ENCODE results near the gene CRB3.

Gene CRB3, protein sequence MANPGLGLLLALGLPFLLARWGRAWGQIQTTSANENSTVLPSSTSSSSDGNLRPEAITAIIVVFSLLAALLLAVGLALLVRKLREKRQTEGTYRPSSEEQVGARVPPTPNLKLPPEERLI

DNA sequence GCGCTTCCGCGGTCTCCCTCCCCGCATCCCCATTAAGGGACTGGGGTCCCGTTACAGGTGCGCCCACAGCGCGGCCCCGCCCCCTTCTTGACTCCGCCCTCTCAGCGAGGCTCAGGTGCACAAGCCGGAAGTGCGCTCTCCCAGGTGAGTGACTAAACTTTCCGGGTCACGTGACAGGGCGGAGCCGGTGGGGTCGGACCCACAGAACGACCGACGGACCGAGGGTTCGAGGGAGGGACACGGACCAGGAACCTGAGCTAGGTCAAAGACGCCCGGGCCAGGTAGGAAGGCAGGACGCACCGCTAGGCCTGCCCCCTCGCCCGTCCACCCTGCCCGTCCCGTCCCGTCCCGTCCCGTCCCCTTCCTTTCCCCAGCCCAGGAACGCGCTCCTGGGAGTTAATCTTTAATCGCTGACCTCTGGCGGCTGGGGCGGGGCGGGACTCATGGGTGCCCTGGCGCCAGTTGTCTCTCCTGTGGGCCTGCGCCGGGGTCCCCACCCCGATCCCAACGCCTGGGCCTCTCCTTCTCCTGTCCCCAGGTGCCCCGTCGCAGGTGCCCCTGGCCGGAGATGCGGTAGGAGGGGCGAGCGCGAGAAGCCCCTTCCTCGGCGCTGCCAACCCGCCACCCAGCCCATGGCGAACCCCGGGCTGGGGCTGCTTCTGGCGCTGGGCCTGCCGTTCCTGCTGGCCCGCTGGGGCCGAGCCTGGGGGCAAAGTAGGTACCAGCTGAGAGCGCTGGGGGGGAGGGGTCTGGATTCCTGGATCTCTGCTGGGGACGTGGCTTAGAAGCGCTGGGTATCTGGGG is at the start of gene CRB3:
Gene CRB3, plus strand, starts transcription at position 202 of the 804 bp plus-strand sequence. Its CDS starts 431 bp downstream, at position 633.
- Histone ChIP-seq H3K4me3 (ENCODE audit: low read length) (no peak within 1 kb of the TSS), H3K9me3 (ENCODE audit: low read length) (no peaks in the 10 kb centered on the region), H3K4me1 (ENCODE audit: insufficient read depth, low read length) (peaks cover 2% of the 10 kb centered on the region), H3K36me3 (ENCODE audit: insufficient read depth, low read length) (no peaks in the 10 kb centered on the region), H3K27me3 (ENCODE audit: insufficient read depth, low read length) (peaks cover 47% of the 10 kb centered on the region), H2AFZ (ENCODE audit: low read depth, low read length) (no peak within 1 kb of the TSS)

DNA sequence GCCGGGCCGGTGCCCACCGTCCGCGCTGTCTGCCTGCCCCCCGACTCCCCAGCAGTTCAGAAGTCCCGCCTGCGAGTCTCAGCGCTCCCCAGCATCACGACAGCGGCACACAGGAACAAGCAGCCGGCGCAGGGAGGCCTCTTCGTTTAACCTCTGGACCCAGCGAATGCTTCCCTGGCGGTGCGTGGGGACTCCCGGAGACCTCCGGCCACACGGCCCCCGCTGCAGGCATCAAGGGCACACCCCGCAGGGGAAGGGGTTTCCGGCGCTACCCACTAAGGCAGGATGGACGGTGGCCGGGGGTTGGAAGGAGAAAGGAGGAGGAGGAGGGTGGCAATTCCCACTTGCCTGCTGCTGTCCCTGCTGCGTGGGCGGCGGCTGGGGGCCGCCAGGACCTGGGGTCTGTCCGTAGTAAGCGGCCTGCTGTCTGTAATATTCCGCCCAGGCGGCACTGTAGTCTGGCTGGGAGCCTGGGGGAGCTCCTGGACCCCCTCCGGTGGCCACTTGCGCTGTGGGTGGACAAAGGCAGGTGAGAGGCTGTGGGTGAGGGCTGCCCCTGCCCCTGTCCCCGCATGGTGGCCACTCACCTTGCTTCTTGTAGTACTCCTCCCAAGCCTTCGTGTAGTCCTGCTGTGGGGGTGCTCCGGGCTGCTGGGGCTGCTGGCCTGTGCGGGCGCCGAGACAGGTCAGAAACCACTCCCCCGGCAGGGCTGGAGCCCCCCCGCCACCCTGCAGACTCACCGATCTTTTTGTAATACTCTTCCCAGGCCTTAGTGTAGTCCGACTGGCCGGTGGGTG is 49.1 kb upstream of the CRB3 start:
- H3K4me3 ChIP-seq (ENCODE audit: low read length), result no peak overlapping the region
- H3K27me3 ChIP-seq (ENCODE audit: insufficient read depth, low read length), result no peaks in the 10 kb centered on the region
- peaks cover 66% of the 10 kb centered on the region for H3K36me3 ChIP-seq (ENCODE audit: insufficient read depth, low read length)
- H2AFZ ChIP-seq (ENCODE audit: low read depth, low read length), result no peak overlapping the region
- no peaks in the 10 kb centered on the region for H3K9me3 ChIP-seq (ENCODE audit: low read length)
- H3K4me1 ChIP-seq (ENCODE audit: insufficient read depth, low read length), result no peaks in the 10 kb centered on the region

DNA sequence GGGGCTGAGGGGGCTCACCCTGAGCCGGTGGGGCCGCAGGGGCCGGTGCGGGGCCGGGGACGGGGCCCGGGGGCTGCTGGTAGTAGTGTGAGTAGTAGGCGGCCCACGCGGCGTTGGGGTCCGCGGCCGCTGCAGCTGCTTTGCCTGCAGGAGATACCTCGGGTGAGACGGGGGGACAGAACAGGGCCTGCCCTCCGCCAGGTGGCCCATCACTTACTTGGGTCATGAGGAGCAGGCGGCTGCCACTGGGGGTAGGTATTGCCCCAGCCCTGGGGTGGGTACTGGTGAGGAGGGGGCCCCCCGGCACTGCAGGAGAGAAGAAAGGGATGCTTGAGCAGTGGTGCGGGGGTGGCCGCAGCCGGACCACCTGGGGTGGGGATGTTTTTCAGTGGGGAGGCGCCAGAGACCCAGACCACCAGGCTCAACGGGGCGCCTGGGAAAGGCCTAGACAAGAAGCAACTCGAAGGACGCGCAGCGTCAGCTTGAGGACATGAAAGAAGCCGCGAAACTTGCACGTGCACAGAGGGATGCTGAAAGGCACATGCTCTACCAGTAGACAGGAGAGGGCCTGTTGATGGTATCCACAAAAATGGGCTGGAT is 48.4 kb upstream of the CRB3 start:
- H3K4me3 ChIP-seq (ENCODE audit: low read length), result no peak overlapping the region
- no peaks in the 10 kb centered on the region for H3K27me3 ChIP-seq (ENCODE audit: insufficient read depth, low read length)
- no peaks in the 10 kb centered on the region for H3K9me3 ChIP-seq (ENCODE audit: low read length)
- H3K4me1 ChIP-seq (ENCODE audit: insufficient read depth, low read length), result no peaks in the 10 kb centered on the region
- no peak overlapping the region for H2AFZ ChIP-seq (ENCODE audit: low read depth, low read length)
- peaks cover 73% of the 10 kb centered on the region for H3K36me3 ChIP-seq (ENCODE audit: insufficient read depth, low read length)

DNA sequence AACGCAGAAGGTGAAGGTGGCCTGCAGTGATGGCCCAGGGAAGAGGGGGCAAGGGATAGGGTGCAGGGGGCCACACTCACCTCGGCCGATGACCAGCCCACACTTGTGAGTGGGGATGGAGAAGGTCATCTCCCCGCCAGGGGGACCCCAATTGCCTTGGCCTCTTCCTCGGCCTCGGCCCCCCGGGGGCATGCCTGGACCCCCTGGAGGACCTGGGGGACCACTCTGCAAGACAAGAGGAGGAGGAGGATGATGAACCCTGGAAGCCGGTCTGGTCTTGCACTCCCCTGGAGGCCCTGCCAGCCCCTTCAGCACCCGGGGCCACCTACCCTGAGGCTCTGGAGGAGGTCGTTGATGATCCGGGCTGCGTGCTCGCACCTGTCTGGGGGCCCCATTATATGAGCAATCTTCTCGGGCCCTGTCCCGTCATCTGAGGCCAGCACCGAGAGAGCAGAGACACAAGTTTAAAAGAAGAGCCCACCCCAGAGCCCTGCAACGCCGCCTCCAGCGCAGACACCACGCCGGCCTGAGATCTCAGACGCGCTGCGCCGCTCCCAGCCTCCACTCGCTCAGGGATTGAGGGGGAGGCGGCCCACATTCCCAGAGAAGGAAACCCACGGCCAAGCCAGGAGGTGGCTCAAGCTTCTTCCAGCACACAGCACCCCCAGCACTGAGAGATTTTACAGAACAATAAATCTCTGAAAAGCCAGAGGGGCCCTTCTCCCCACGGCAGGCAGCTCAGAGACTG is 47.2 kb upstream of the CRB3 start:
- Histone ChIP-seq H3K4me1 (ENCODE audit: insufficient read depth, low read length) (no peaks in the 10 kb centered on the region), H2AFZ (ENCODE audit: low read depth, low read length) (no peak overlapping the region), H3K36me3 (ENCODE audit: insufficient read depth, low read length) (peaks cover 84% of the 10 kb centered on the region), H3K9me3 (ENCODE audit: low read length) (no peaks in the 10 kb centered on the region), H3K4me3 (ENCODE audit: low read length) (no peak overlapping the region), H3K27me3 (ENCODE audit: insufficient read depth, low read length) (no peaks in the 10 kb centered on the region)

DNA sequence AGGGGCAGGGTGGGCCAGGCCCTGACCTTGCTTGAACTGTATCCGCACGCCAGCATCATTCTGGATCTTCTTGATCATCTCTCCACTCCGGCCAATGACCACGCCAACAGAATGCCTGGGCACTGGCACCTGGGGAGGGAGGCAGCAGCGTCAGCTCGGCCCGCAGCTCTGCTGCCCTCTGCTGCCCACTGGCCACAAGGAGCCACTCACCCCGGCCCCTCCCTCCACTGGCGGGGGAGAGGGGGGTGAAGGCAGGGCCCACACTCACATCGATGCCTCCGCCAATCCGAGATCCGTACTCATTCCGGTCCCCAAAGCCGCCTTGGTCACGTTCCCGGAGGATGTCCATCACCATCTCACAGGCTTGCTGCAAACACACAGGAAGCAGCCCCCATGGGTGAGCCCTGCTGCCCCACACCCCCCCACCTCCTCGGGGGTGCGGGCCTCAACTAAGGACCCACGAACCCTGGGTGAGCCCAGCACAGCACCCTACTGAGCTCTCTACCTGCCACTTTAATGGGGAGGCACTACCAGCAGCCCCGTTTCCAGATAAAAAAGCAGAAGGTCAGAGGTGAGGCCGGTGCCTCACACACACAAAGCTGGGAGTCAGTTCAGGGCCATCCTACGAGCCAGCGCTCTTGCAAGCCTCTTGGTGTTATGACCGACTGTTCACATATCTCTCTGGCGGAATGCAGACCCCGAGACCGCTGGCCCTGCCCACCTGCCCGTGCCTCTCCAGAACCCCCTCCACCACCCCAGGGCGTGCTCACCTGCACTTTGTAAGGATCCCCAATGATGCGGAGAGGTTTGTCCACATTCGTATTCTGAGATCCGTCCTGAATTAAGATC is 46.1 kb upstream of the CRB3 start:
- H3K36me3 ChIP-seq (ENCODE audit: insufficient read depth, low read length), result peaks cover 92% of the 10 kb centered on the region
- no peaks in the 10 kb centered on the region for H3K9me3 ChIP-seq (ENCODE audit: low read length)
- no peak overlapping the region for H2AFZ ChIP-seq (ENCODE audit: low read depth, low read length)
- H3K4me1 ChIP-seq (ENCODE audit: insufficient read depth, low read length), result peaks cover 10% of the 10 kb centered on the region
- H3K27me3 ChIP-seq (ENCODE audit: insufficient read depth, low read length), result no peaks in the 10 kb centered on the region
- no peak overlapping the region for H3K4me3 ChIP-seq (ENCODE audit: low read length)

DNA sequence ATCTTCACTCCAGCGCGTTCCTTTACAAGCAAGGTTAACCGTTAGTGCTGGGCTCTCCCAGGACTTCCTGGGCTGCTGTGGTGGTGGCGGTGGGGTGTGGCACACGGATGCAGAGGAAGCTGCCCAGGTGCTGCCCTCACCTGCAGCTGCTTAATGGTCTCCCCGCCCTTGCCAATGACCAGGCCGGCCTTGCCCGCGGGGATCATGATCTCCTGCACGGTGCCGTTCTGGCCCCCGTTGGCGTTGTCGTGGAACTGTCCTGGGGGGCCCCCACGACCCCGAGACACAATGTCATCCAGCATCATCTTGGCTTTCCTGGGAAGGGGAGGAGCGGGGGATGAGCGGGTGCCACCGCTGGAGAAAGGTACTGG is 45.5 kb upstream of the CRB3 start:
- H3K36me3 ChIP-seq (ENCODE audit: insufficient read depth, low read length), result peaks cover 88% of the 10 kb centered on the region
- H3K4me1 ChIP-seq (ENCODE audit: insufficient read depth, low read length), result peaks cover 16% of the 10 kb centered on the region
- H3K27me3 ChIP-seq (ENCODE audit: insufficient read depth, low read length), result no peaks in the 10 kb centered on the region

DNA sequence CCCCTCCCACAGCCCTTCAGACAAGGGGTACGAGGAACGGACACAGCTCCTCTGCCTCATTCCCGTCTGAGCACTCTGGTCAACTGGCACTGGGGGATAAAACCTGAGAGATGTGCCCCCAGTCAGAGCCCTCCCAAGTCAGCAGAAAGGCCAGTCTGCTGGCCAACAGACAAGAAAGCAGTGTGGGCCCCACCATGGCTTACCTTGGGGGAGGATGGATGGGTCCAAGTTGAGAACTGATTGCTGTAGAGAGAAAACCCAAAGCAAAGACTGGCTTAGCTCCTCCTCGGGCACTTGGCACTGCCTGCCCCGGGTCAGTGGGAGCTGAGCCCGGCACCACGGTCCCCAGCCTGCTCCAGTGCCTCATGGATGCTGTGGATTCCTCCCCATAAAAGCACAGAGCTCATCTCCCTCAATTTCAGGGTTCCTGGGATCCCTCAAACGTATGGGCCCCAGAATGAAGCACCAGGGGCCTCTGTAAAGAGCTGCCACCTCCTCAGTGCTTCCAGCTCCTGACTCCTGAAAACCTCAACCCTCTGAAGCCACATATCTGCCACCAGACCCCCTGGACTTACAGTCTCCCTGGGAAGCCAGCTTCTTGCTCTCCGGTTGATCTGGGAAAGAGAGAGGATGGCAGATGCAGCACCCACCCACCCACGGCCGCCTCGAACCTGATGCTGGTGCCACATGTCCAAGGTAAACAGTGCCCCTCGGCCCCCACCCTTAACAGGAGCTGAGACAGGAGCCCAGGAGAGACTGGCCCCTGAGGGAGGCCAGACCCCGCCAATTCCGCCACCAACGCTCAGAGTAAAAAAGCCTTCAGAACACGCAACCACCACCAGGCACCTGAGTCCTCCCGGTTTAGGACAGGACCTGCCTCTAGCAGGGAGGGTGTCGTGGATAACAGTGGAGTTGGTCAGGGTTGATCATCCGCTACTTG is 42.7 kb upstream of the CRB3 start:
- peaks cover 21% of the 10 kb centered on the region for H3K4me1 ChIP-seq (ENCODE audit: insufficient read depth, low read length)
- no peak overlapping the region for H3K4me3 ChIP-seq (ENCODE audit: low read length)
- no peaks in the 10 kb centered on the region for H3K27me3 ChIP-seq (ENCODE audit: insufficient read depth, low read length)
- no peaks in the 10 kb centered on the region for H3K9me3 ChIP-seq (ENCODE audit: low read length)
- peaks cover 63% of the 10 kb centered on the region for H3K36me3 ChIP-seq (ENCODE audit: insufficient read depth, low read length)
- H2AFZ ChIP-seq (ENCODE audit: low read depth, low read length), result no peak overlapping the region

More for the DNA sequence above, 45.5 kb upstream of the CRB3 start:
- Histone ChIP-seq H2AFZ (ENCODE audit: low read depth, low read length) (no peak overlapping the region), H3K9me3 (ENCODE audit: low read length) (no peaks in the 10 kb centered on the region), H3K4me3 (ENCODE audit: low read length) (no peak overlapping the region)

DNA sequence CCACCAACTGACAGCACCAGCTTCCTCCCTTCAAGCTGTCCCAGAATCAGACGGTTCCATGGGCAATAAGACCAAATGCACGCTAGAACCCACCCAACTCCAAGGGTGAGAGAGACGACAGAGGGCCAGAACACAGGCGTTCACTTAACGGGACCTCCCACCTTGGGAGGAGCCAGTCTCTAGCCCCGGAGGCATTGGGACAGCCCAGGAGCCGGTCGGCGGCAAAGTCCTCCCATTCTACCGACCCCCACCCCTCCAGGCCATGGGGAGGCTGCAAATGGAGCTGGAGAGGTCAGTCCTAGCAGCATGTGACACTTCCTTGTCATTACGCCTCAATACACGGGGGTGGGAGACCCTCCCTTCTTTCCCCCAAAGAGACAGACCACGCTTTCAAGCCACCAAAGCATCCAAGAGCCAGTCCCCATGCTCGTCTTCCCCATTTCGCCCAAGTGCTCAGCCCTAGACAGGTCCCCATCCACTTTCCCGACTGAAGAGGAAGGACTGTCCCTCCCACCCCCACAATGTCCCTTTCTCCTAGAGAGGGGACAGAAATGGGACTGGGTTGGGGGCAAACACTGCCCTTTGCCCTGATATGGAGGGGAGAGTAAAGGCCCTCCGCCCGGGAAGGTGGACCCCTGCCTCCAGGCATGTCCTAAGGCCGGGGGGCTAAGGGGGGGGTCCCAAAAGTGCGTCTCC is 40.4 kb upstream of the CRB3 start:
- Histone ChIP-seq H2AFZ (ENCODE audit: low read depth, low read length) (no peak overlapping the region), H3K27me3 (ENCODE audit: insufficient read depth, low read length) (no peaks in the 10 kb centered on the region), H3K9me3 (ENCODE audit: low read length) (no peaks in the 10 kb centered on the region), H3K4me1 (ENCODE audit: insufficient read depth, low read length) (peaks cover 21% of the 10 kb centered on the region), H3K4me3 (ENCODE audit: low read length) (peak overlapping the region; percentile 66), H3K36me3 (ENCODE audit: insufficient read depth, low read length) (peaks cover 40% of the 10 kb centered on the region)

DNA sequence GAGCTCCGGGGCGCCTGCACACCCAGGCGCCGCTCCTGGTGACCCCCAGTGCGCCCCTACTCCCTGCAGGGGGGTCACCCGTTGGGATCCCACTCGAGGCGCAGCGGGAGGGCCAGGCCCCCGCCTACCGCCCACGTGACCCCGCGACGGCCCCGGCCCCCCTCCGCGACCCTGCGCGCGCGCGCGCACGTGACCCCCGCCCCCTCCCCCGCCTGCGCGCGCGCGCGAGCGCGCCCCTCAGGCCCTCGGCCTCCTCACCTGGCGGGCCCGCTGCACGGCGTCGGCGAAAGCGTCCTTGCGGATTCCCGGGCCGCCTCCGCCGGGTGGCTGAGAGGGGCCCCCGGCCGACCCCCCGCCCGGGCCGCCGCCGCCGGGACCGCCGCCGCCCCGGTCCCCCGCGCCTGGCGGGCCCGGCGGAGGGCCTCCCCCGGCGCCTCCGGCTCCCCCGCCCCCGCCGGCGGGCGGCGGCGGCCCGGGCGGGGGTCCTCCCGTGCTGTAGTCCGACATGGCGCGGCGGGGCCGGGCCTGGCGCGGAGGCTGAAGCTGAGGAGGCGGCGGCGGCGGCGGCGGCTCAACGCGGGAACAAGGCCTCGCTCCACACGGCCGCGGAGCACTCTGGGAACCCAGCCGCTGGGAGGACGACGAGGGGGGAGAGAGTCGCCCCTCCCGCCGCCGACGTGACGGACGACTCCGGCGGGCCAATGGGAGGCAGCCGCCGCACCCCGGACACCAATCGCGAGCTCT is 39.7 kb upstream of the CRB3 start, which contains the start of gene KHSRP:
Gene KHSRP, minus strand, starts transcription at position 617 of the 744 bp plus-strand sequence. Its CDS starts 110 bp downstream, at position 507.
- H3K9me3 ChIP-seq (ENCODE audit: low read length), result no peaks in the 10 kb centered on the region
- peak within 1 kb of the TSS; percentile 66 for H3K4me3 ChIP-seq (ENCODE audit: low read length)
- H2AFZ ChIP-seq (ENCODE audit: low read depth, low read length), result peak within 1 kb of the TSS; percentile 29

DNA sequence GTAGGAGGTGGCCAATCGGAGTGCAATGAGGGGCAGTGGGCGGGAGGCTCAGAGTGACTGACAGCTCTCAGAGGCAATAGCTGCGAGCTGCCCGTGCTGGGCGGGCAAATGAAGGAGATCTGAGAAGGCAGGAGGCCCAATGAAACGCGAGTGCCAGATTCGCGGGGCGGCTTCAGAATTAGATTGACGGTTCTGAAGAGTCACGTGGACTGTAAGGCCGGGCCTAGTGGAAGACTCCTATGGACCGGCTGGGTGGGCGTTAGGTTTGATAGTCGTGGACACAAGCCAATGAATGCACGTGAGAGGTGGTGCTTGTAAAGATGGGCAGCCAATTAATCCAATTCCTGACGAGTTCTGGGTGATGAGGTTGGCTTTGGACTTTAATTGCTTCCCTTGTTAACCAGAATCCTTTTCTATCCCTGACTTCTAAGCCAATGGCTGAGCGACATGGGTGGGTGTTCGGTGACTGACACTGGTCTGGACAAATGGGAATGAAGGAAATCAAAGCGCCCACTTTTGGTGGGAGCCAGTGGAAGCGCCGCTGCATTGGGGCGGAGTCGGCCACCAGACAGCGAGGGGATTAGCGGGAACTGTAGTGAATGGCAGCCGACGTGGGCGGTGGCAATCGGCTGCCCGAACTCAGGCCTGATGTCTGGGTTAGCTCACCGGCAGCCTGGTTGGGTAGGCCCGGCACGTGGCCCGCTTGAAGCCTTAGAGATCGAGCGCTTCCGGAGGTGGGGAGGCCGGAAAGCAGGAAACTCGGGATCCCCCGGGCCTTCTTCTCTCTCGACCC is 38.9 kb upstream of the CRB3 start:
- peaks cover 21% of the 10 kb centered on the region for H3K4me1 ChIP-seq (ENCODE audit: insufficient read depth, low read length)
- H2AFZ ChIP-seq (ENCODE audit: low read depth, low read length), result peak overlapping the region; percentile 29
- H3K27me3 ChIP-seq (ENCODE audit: insufficient read depth, low read length), result no peaks in the 10 kb centered on the region
- H3K9me3 ChIP-seq (ENCODE audit: low read length), result no peaks in the 10 kb centered on the region
- peaks cover 25% of the 10 kb centered on the region for H3K36me3 ChIP-seq (ENCODE audit: insufficient read depth, low read length)
- peak overlapping the region; percentile 5 for H3K4me3 ChIP-seq (ENCODE audit: low read length)

More for the DNA sequence above, 39.7 kb upstream of the CRB3 start, which contains the start of gene KHSRP:
- Histone ChIP-seq H3K27me3 (ENCODE audit: insufficient read depth, low read length) (no peaks in the 10 kb centered on the region), H3K4me1 (ENCODE audit: insufficient read depth, low read length) (peaks cover 21% of the 10 kb centered on the region), H3K36me3 (ENCODE audit: insufficient read depth, low read length) (peaks cover 33% of the 10 kb centered on the region)
